Prostate gland (tissue), 2 donors: ENCODE measurements around the gene ANKFY1. TPM values are rescaled to one million over a fixed set of nuclear protein-coding genes. Genes with fewer than 3 reads are reported as not detected.
A peak's percentile ranks its signal among the peaks of the same experiment; 100 is the strongest.

ENCODE experiments used
- DNase-seq: peaks from one replicate; pipeline ENCODE4 v3.0.0-alpha.2; 2019; ENCODE audit warnings: low spot score
- H3K27ac ChIP-seq, 2 donors: fragments of 200-600 bp; sonication (generic); 2 replicates each; pipeline ENCODE4 v1.5.1; 2017 to 2019
- H3K27me3 ChIP-seq: fragments of 200-600 bp; sonication (generic); replicated peaks from 2 replicates; pipeline ENCODE4 v1.5.1; 2019; ENCODE audit not compliant: insufficient read depth
- H3K36me3 ChIP-seq, 2 donors: fragments of 200-600 bp; sonication (generic); 1 replicate in 1 of 2; 2 replicates in 1 of 2; pipeline versions ENCODE4 v1.5.1 to v1.8.1; 2017 to 2019
- H3K4me1 ChIP-seq: fragments of 200-600 bp; sonication (generic); replicated peaks from 2 replicates; pipeline ENCODE4 v1.5.1; 2019
- H3K4me3 ChIP-seq, 2 donors: fragments of 200-600 bp; sonication (generic); 2 replicates each; pipeline ENCODE4 v1.5.1; 2017 to 2019
- H3K9me3 ChIP-seq: fragments of 200-600 bp; sonication (generic); 2 replicates; pipeline ENCODE4 v1.5.1; 2017
- CTCF ChIP-seq, 4 experiments: fragments of 200-600 bp in 2 of 4; fragments of 450-650 bp in 2 of 4; sonication (generic) in 2 of 4; IDR thresholded peaks; 1 replicate in 3 of 4; 2 replicates in 1 of 4; pipeline ENCODE4 v1.5.1; 2016 to 2019; ENCODE audit warnings: antibody characterized with exemption in 4 of 4, mild to moderate bottlenecking in 2 of 4, moderate library complexity in 2 of 4
- POLR2A ChIP-seq: fragments of 450-650 bp; IDR thresholded peaks from one replicate; pipeline ENCODE4 v1.6.1; 2016; ENCODE audit warnings: antibody characterized with exemption, mild to moderate bottlenecking
- POLR2AphosphoS5 ChIP-seq: sonication (generic); formaldehyde crosslinking; IDR thresholded peaks from one replicate; pipeline ENCODE4 v1.6.1; 2017; ENCODE audit warnings: antibody characterized with exemption
- WGBS: methylation state at CpG from one replicate; pipeline ENCODE4 v1.1.5; 2018; 5-methylcytosine and 5-hydroxymethylcytosine counted together
- intact Hi-C: fragments of 100-400 bp; cut with DNase I; formaldehyde crosslinking; loops from one replicate; pipeline ENCODE4 v1.14.2; 2022
- total RNA-seq, 2 donors: library from RNA; depleted of rRNA; stranded (reverse); fragments of >200 nt; gene quantifications; one replicate each; pipeline ENCODE4 v1.1.0, GENCODE V29; 2016

The ANKFY1 gene
- total RNA-seq, 2 donors from 2014 or later, result 35.2 to 46.0 TPM

- intact Hi-C loops, result no loop called here
- Histone ChIP-seq H3K27me3 (no peaks in the 10 kb centered on the region), H3K36me3 (no peaks in the 10 kb centered on the region), H3K27ac (peak overlapping the region; percentile 67 to 74), H3K9me3 (no peaks in the 10 kb centered on the region), H3K4me3 (no peak overlapping the region), H3K4me1 (no peaks in the 10 kb centered on the region)
- DNase-seq, result no peak
- 69% methylated on average over 9 of the region's 9 CpGs for WGBS
- TF ChIP-seq POLR2AphosphoS5 (no peak), CTCF (IDR thresholded peaks at IDR 0.05) (no peak), POLR2A (no peak)
These were observed 101.8 kb downstream of the ANKFY1 start for GRCh38 chr17:4161967-4162305.

GRCh38 chr17:4161192-4161966 lies 102.4 kb downstream of the ANKFY1 start:
- Histone ChIP-seq H3K9me3 (no peaks in the 10 kb centered on the region), H3K27ac (peak overlapping the region; percentile 67 to 74), H3K4me1 (no peaks in the 10 kb centered on the region), H3K27me3 (no peaks in the 10 kb centered on the region), H3K4me3 (no peak overlapping the region), H3K36me3 (no peaks in the 10 kb centered on the region)
- TF ChIP-seq CTCF (IDR thresholded peaks at IDR 0.05), result peak in 3 of 4 experiments; percentile 10 to 61 (median 48)
- peak; percentile 89 for TF ChIP-seq POLR2AphosphoS5
- TF ChIP-seq POLR2A, result no peak
- 31% methylated on average over 7 of the region's 7 CpGs for WGBS
- intact Hi-C loops, result no loop called here
- DNase-seq, result peak; percentile 75

GRCh38 chr17:4160294-4160859 lies 103.4 kb downstream of the ANKFY1 start:
- Histone ChIP-seq H3K4me1 (no peaks in the 10 kb centered on the region), H3K27me3 (no peaks in the 10 kb centered on the region), H3K36me3 (no peaks in the 10 kb centered on the region), H3K27ac (peak overlapping the region; percentile 67 to 74), H3K4me3 (no peak overlapping the region), H3K9me3 (no peaks in the 10 kb centered on the region)
- intact Hi-C loops, result no loop called here
- no peak for DNase-seq
- no peak for TF ChIP-seq CTCF (IDR thresholded peaks at IDR 0.05)
- no peak for TF ChIP-seq POLR2A
- TF ChIP-seq POLR2AphosphoS5, result no peak
- 91% methylated on average over 19 of the region's 19 CpGs for WGBS

GRCh38 chr17:4159761-4160160 lies 104.0 kb downstream of the ANKFY1 start:
- H3K9me3 ChIP-seq, result no peaks in the 10 kb centered on the region
- no peak for DNase-seq
- H3K27ac ChIP-seq, result no peak overlapping the region
- H3K36me3 ChIP-seq, result no peaks in the 10 kb centered on the region
- H3K4me3 ChIP-seq, result no peak overlapping the region
- H3K27me3 ChIP-seq, result no peaks in the 10 kb centered on the region
- intact Hi-C loops, result no loop called here
- TF ChIP-seq POLR2A (no peak), CTCF (IDR thresholded peaks at IDR 0.05) (no peak), POLR2AphosphoS5 (no peak)
- H3K4me1 ChIP-seq, result no peaks in the 10 kb centered on the region
- WGBS, result 94% methylated on average over 15 of the region's 15 CpGs
